Mesendoderm (in vitro differentiated cells): Measurements from ENCODE around the gene TTBK1. TPM values are rescaled to one million over a fixed set of nuclear protein-coding genes. Genes with fewer than 3 reads are reported as not detected.

Experiments used
- small RNA-seq: library from polyadenylated mRNA; stranded (forward); fragments of <200 nt; extraction: miRNeasy Mini kit (QIAGEN cat#:217004); gene quantifications from one replicate; pipeline ENCODE3, GENCODE V24; 2013; ENCODE audit not compliant: insufficient read depth

The TTBK1 gene

Small RNAs within 50 kb of the gene (small RNA-seq; reads per million reads assigned to genes)
- gene RPL12P47: not detected
